IMR-90 (cell line): ENCODE measurements around the gene RCAN2. TPM values are rescaled to one million over a fixed set of nuclear protein-coding genes. Genes with fewer than 3 reads are reported as not detected.

Experiments used
- ATAC-seq: fragments of 200-7000 bp; cut with Tn5 transposase; 2 replicates; pipeline ENCODE4 v1.9.1; 2020; ENCODE audit warnings: low read depth, mild to moderate bottlenecking, moderate library complexity
- BruUV-seq: library from RNA; stranded (reverse); fragments of 400-500 nt; replicated peaks from 2 replicates; lab custom pipeline; 2021; lab: Mats Ljungman, UMichigan
- CTCF ChIA-PET: fragments of 300-600 bp; formaldehyde crosslinking; extraction: SDS; loops from one replicate; lab custom pipeline; 2021; ENCODE audit warnings: antibody characterized with exemption; lab: Yijun Ruan, JAX
- POLR2A ChIA-PET: fragments of 300-600 bp; sonication (Branson Sonifier 250); formaldehyde crosslinking; loops from one replicate; lab custom pipeline; 2022; ENCODE audit warnings: antibody characterized with exemption; ENCODE audit not compliant: unreplicated experiment; lab: Charles Lee
- DNase-seq: peaks from one replicate; pipeline ENCODE4 v3.0.0; 2013
- H2AFZ ChIP-seq: replicated peaks from 2 replicates; pipeline ENCODE3; 2013; ENCODE audit warnings: low read length, mild to moderate bottlenecking; ENCODE audit not compliant: poor library complexity
- H2AK5ac ChIP-seq: 2 replicates; pipeline ENCODE4 v1.6.1; 2013; ENCODE audit warnings: low read depth, low read length, inconsistent platforms
- H2AK9ac ChIP-seq: replicated peaks from 2 replicates; pipeline ENCODE3; 2013; ENCODE audit warnings: mild to moderate bottlenecking, low read depth, low read length, moderate library complexity; ENCODE audit not compliant: poor library complexity
- H2BK120ac ChIP-seq: 2 replicates; pipeline ENCODE4 v1.6.1; 2013; ENCODE audit warnings: low read depth, low read length, inconsistent platforms
- H2BK15ac ChIP-seq: 3 replicates; pipeline ENCODE4 v1.6.1; 2013; ENCODE audit warnings: low read depth, low read length, inconsistent platforms
- H2BK20ac ChIP-seq: 2 replicates; pipeline ENCODE4 v1.6.1; 2013; ENCODE audit warnings: low read depth, mild to moderate bottlenecking, inconsistent platforms, low read length, moderate library complexity
- H2BK5ac ChIP-seq: 2 replicates; pipeline ENCODE4 v1.6.1; 2013; ENCODE audit warnings: mild to moderate bottlenecking, low read depth, low read length, inconsistent platforms; ENCODE audit not compliant: poor library complexity, severe bottlenecking
- H3K14ac ChIP-seq: replicated peaks from 2 replicates; pipeline ENCODE4 v1.6.1; 2013; ENCODE audit warnings: low read depth, low read length, inconsistent platforms
- H3K18ac ChIP-seq: 2 replicates; pipeline ENCODE4 v1.6.1; 2013; ENCODE audit warnings: low read depth, low read length, control low read depth
- H3K23ac ChIP-seq: 2 replicates; pipeline ENCODE4 v1.6.1; 2013; ENCODE audit warnings: low read depth, low read length, inconsistent platforms
- H3K27ac ChIP-seq: 2 replicates; pipeline ENCODE4 v1.5.1; 2013; ENCODE audit warnings: mild to moderate bottlenecking, control low read depth, low read length; ENCODE audit not compliant: insufficient read depth
- H3K27me3 ChIP-seq: 2 replicates; pipeline ENCODE4 v1.6.1; 2013; ENCODE audit warnings: low read length; ENCODE audit not compliant: control insufficient read depth, insufficient read depth
- H3K36me3 ChIP-seq: 2 replicates; pipeline ENCODE4 v1.6.1; 2013; ENCODE audit warnings: low read length, mixed read lengths; ENCODE audit not compliant: control insufficient read depth, insufficient read depth
- H3K4ac ChIP-seq: 2 replicates; pipeline ENCODE4 v1.6.1; 2013; ENCODE audit warnings: low read depth, low read length, inconsistent platforms
- H3K4me1 ChIP-seq: 2 replicates; pipeline ENCODE4 v1.6.1; 2013; ENCODE audit warnings: low read length, mixed read lengths; ENCODE audit not compliant: control insufficient read depth, insufficient read depth
- H3K4me2 ChIP-seq: 2 replicates; pipeline ENCODE4 v1.6.1; 2013; ENCODE audit warnings: low read depth, mild to moderate bottlenecking, control low read depth, low read length, moderate library complexity
- H3K4me3 ChIP-seq: 2 replicates; pipeline ENCODE4 v1.5.1; 2013; ENCODE audit warnings: low read depth, mild to moderate bottlenecking, control low read depth, low read length, moderate library complexity; ENCODE audit not compliant: insufficient read depth
- H3K56ac ChIP-seq: 2 replicates; pipeline ENCODE4 v1.6.1; 2013; ENCODE audit warnings: low read length, inconsistent platforms; ENCODE audit not compliant: insufficient read depth; ENCODE audit errors: extremely low read depth
- H3K79me1 ChIP-seq, 2 experiments: 2 replicates each; pipeline ENCODE4 v1.6.1; 2013; ENCODE audit warnings: low read length in 2 of 2, inconsistent platforms in 1 of 2, low read depth in 1 of 2
- H3K9ac ChIP-seq: 2 replicates; pipeline ENCODE4 v1.6.1; 2013; ENCODE audit warnings: low read depth, low read length, control low read depth
- H3K9me1 ChIP-seq: 2 replicates; pipeline ENCODE4 v1.6.1; 2013; ENCODE audit warnings: low read length, inconsistent platforms; ENCODE audit not compliant: insufficient read depth
- H3K9me3 ChIP-seq: 2 replicates; pipeline ENCODE4 v1.6.1; 2013; ENCODE audit warnings: low read length; ENCODE audit not compliant: control insufficient read depth, insufficient read depth
- H4K20me1 ChIP-seq: 2 replicates; pipeline ENCODE4 v1.6.1; 2013; ENCODE audit warnings: low read length, inconsistent platforms; ENCODE audit not compliant: insufficient read depth
- H4K5ac ChIP-seq: 2 replicates; pipeline ENCODE4 v1.6.1; 2013; ENCODE audit warnings: mild to moderate bottlenecking, low read depth, low read length, control low read depth
- H4K8ac ChIP-seq, 2 experiments: 2 replicates each; pipeline ENCODE4 v1.6.1; 2013; ENCODE audit warnings: low read depth in 2 of 2, low read length in 2 of 2, control low read depth in 1 of 2, inconsistent platforms in 1 of 2
- H4K91ac ChIP-seq: 2 replicates; pipeline ENCODE4 v1.6.1; 2013; ENCODE audit warnings: low read depth, low read length, inconsistent platforms; ENCODE audit not compliant: insufficient read depth
- BHLHE40 ChIP-seq: fragments of 150-350 bp; IDR thresholded peaks from 2 replicates; pipeline ENCODE4 v1.6.1; 2016; ENCODE audit warnings: mild to moderate bottlenecking, low read depth, low read length
- FOS ChIP-seq: fragments of 150-350 bp; IDR thresholded peaks from 2 replicates; pipeline ENCODE4 v1.6.1; 2016; ENCODE audit warnings: low read depth, low read length
- MAFK ChIP-seq: IDR thresholded peaks from 2 replicates; pipeline ENCODE4 v1.6.1; 2012; ENCODE audit warnings: low read depth, low read length, improper control_type of control experiment
- SMC3 ChIP-seq: fragments of 150-350 bp; IDR thresholded peaks from 2 replicates; pipeline ENCODE4 v1.6.1; 2016; ENCODE audit warnings: low read depth, mild to moderate bottlenecking, antibody characterized with exemption, low read length, moderate library complexity
- WGBS, 2 experiments: methylation state at CpG; one replicate each; pipeline versions ENCODE4 v1.1.5 to v1.1.7; 2013; ENCODE audit warnings: missing lambda C conversion rate in 2 of 2; ENCODE audit not compliant: insufficient read length in 1 of 2; ENCODE audit errors: extremely low coverage in 2 of 2; 5-methylcytosine and 5-hydroxymethylcytosine counted together
- dilution Hi-C: fragments of 300-500 bp; cut with HindIII; formaldehyde crosslinking; loops from one replicate; pipeline ENCODE4 v1.14.3; 2018; ENCODE audit warnings: low sequenced_read_pairs; ENCODE audit not compliant: unreplicated experiment
- in situ Hi-C: fragments of 300-500 bp; cut with MboI; formaldehyde crosslinking; loops from 3 replicates; pipeline ENCODE4 v1.14.3; 2019; ENCODE audit warnings: low sequenced_read_pairs, inconsistent platforms, mixed read lengths
- intact Hi-C: fragments of 100-400 bp; cut with micrococcal nuclease; formaldehyde crosslinking; loops from 2 replicates; pipeline ENCODE4 v1.10.0; 2022
- polyA plus RNA-seq, 3 experiments: library from polyadenylated mRNA; depleted of rRNA; stranded (reverse); fragments of >200 nt; gene quantifications; 2 replicates each; pipeline ENCODE4 v1.2.3, GENCODE V29; 2012; ENCODE audit warnings: low replicate concordance in 1 of 3
- total RNA-seq: library from RNA; depleted of rRNA; stranded (reverse); fragments of >200 nt; gene quantifications from 2 replicates; pipeline ENCODE4 v1.2.3, GENCODE V29; 2012

Gene RCAN2
- total and polyA plus RNA-seq, 2 of the 4 experiments (the other 2 are of a cell fraction): 1.3 to 1.8 TPM

DNA sequence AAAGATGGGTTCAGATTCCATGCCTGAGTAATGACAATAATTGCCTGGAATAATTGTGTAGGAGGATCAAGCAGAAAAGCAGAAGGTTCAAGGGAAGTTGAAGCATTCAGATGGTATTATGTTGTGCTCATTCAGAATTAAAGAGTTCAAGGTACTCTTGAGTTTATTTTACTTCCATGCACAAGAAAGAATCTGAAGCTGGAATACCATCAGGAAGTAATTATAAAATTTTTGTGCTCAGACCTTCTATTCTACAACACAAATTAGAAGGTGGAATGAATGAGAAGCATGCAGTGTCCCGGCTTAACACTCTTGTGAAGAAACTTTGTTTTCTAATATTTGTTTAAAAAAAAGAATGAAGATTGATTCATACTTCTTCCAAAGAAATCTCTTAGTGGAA, 181.1 kb downstream of the RCAN2 start:
- intact Hi-C loops: no loop called here
- POLR2A ChIA-PET: no interaction called here
- in situ Hi-C loops: no loop called here
- dilution Hi-C loops: no loop called here
- Histone ChIP-seq H3K27me3 (no peaks in the 10 kb centered on the region; the same call in 1 of the 2 replicates), H3K36me3 (no peaks in the 10 kb centered on the region), H3K9me1 (no peaks in the 10 kb centered on the region), H3K4me2 (no peak overlapping the region), H3K79me1 (no peaks in the 10 kb centered on the region), H3K23ac (no peak overlapping the region), H3K14ac (no peak overlapping the region), H3K4ac (no peak overlapping the region), H4K91ac (no peak overlapping the region), H3K4me1 (no peaks in the 10 kb centered on the region), H2BK120ac (no peak overlapping the region), H3K56ac (no peak overlapping the region), H2AFZ (no peak overlapping the region), H3K9ac (no peak overlapping the region), H3K4me3 (no peak overlapping the region), H3K18ac (no peak overlapping the region), H4K5ac (no peak overlapping the region), H3K27ac (no peak overlapping the region), H3K9me3 (no peaks in the 10 kb centered on the region), H2BK5ac (no peak overlapping the region), H2BK20ac (no peak overlapping the region), H2BK15ac (no peak overlapping the region), H2AK5ac (no peak overlapping the region), H4K8ac (no peak overlapping the region), H2AK9ac (no peak overlapping the region), H4K20me1 (no peaks in the 10 kb centered on the region)
- no peak for ATAC-seq
- CTCF ChIA-PET: no interaction called here
- DNase-seq: no peak
- TF ChIP-seq MAFK (no peak), BHLHE40 (no peak), FOS (no peak), SMC3 (no peak)
- no CpG with 5 or more reads among the region's 1 CpG for WGBS, 2 experiments
- no TSS peak for BruUV-seq
